Body of pancreas (tissue), 4 donors: ENCODE measurements around the gene BCKDHB.

Experiments
- POLR2A ChIP-seq, 3 donors: fragments of 450-650 bp; IDR thresholded peaks; one replicate each; pipeline ENCODE4 v1.6.1; 2016; ENCODE audit warnings: antibody characterized with exemption in 3 of 3, mild to moderate bottlenecking in 2 of 3
- TF ChIP-seq, protein P1 (sequence below), 7 experiments: fragments of 450-650 bp in 4 of 7; fragments of 200-600 bp in 3 of 7; sonication (generic) in 3 of 7; IDR thresholded peaks; one replicate each; pipeline ENCODE4 v1.5.1; 2016 to 2019; ENCODE audit warnings: antibody characterized with exemption in 7 of 7

DNA sequence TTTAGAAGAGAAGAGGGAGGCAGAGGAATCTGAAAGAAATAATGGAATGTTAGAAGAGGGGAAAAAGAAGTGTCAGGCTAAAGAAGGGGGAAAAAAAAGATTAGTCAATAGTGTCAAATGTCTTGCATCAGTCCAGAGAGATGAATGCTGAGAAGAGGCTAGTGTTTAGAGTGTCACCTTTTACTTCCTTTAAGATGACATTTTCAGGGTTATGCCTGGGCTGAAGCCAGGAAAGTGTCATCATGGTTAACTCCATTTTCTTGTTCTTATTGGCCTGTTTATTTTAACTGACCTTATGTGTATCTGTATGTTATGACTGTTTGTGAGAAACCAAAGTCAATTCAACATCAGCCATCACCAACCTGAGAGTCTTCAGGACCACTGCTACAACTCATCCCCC is 15.0 kb upstream of the BCKDHB start:
- TF ChIP-seq, protein P1, sequence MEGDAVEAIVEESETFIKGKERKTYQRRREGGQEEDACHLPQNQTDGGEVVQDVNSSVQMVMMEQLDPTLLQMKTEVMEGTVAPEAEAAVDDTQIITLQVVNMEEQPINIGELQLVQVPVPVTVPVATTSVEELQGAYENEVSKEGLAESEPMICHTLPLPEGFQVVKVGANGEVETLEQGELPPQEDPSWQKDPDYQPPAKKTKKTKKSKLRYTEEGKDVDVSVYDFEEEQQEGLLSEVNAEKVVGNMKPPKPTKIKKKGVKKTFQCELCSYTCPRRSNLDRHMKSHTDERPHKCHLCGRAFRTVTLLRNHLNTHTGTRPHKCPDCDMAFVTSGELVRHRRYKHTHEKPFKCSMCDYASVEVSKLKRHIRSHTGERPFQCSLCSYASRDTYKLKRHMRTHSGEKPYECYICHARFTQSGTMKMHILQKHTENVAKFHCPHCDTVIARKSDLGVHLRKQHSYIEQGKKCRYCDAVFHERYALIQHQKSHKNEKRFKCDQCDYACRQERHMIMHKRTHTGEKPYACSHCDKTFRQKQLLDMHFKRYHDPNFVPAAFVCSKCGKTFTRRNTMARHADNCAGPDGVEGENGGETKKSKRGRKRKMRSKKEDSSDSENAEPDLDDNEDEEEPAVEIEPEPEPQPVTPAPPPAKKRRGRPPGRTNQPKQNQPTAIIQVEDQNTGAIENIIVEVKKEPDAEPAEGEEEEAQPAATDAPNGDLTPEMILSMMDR (IDR thresholded peaks at IDR 0.05), result no peak
- no peak for TF ChIP-seq POLR2A (IDR thresholded peaks at IDR 0.05)
